ENCODE results near the gene RNF166.

Gene RNF166

GRCh38 chr16:88739139-88739976 lies 33.1 kb upstream of the RNF166 start:
- DNase-seq = no peak

- DNase-seq = no peak
Measured at GRCh38 chr16:88738151-88739084, 32.2 kb upstream of the RNF166 start.

GRCh38 chr16:88737298-88738150 lies 31.3 kb upstream of the RNF166 start:
- peak; percentile 80 for DNase-seq

- no peak for DNase-seq
Measured at GRCh38 chr16:88736496-88736895, 30.3 kb upstream of the RNF166 start.

GRCh38 chr16:88736088-88736487 lies 29.9 kb upstream of the RNF166 start:
- DNase-seq = no peak

- DNase-seq = no peak
Measured at GRCh38 chr16:88735616-88736015, 29.4 kb upstream of the RNF166 start.

GRCh38 chr16:88735121-88735520 lies 28.9 kb upstream of the RNF166 start:
- no peak for DNase-seq

- DNase-seq = no peak
Measured at GRCh38 chr16:88734361-88734728, 28.1 kb upstream of the RNF166 start.

- no peak for DNase-seq
Measured at GRCh38 chr16:88733630-88734360, 27.6 kb upstream of the RNF166 start.

- DNase-seq = no peak
Measured at GRCh38 chr16:88732961-88733294, 26.7 kb upstream of the RNF166 start.

- no peak for DNase-seq
Measured at GRCh38 chr16:88732172-88732960, 26.2 kb upstream of the RNF166 start.

GRCh38 chr16:88731699-88732098 lies 25.5 kb upstream of the RNF166 start:
- DNase-seq = no peak

- no peak for DNase-seq
Measured at GRCh38 chr16:88730632-88731607, 24.7 kb upstream of the RNF166 start.

- no peak for DNase-seq
Measured at GRCh38 chr16:88727871-88728270, 21.7 kb upstream of the RNF166 start.

- no peak for DNase-seq
Measured at GRCh38 chr16:88726981-88727380, 20.8 kb upstream of the RNF166 start.

GRCh38 chr16:88726408-88726749 lies 20.2 kb upstream of the RNF166 start:
- no peak for DNase-seq

- DNase-seq = no peak
Measured at GRCh38 chr16:88725609-88726407, 19.6 kb upstream of the RNF166 start.

GRCh38 chr16:88724855-88725555 lies 18.8 kb upstream of the RNF166 start:
- DNase-seq = no peak

GRCh38 chr16:88723911-88724310 lies 17.7 kb upstream of the RNF166 start:
- DNase-seq = no peak
